Gastrocnemius medialis (tissue), 4 donors: ENCODE measurements around the gene FTSJ1.

Experiments used
- POLR2A ChIP-seq, 2 donors: fragments of 450-650 bp; IDR thresholded peaks; one replicate each; pipeline ENCODE4 v1.6.1; 2017; ENCODE audit warnings: antibody characterized with exemption in 2 of 2, mild to moderate bottlenecking in 2 of 2, moderate library complexity in 2 of 2
- TF ChIP-seq, protein P1 (sequence below), 5 experiments: fragments of 450-650 bp in 3 of 5; fragments of 200-600 bp in 2 of 5; sonication (generic) in 2 of 5; IDR thresholded peaks in 4 of 5; conservative IDR thresholded peaks in 1 of 5; 1 replicate in 4 of 5; 2 replicates in 1 of 5; pipeline ENCODE4 v1.5.1; 2016 to 2019; ENCODE audit warnings: antibody characterized with exemption in 5 of 5, mild to moderate bottlenecking in 3 of 5, moderate library complexity in 3 of 5

DNA sequence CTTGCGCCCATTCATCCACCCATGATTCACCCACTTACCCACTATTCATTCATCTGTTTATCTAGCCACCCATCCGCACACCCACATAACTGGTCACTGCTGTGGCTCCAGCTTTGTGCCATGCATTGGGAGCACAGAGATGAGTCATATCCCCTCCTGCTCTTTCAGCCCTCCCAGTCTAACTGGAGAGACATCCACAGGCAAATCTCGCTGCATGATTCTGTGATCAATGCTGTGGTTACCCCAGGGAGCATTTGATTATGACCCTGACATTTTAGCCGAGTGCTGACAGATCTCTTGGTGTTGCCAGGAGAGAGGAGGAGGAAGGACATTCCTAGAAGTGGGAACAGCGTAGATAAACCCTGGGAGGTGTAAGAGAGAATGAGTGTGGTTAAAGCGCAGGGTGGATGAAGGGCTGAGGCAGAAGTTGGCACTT is 22.4 kb downstream of the FTSJ1 start:
- TF ChIP-seq, protein P1, sequence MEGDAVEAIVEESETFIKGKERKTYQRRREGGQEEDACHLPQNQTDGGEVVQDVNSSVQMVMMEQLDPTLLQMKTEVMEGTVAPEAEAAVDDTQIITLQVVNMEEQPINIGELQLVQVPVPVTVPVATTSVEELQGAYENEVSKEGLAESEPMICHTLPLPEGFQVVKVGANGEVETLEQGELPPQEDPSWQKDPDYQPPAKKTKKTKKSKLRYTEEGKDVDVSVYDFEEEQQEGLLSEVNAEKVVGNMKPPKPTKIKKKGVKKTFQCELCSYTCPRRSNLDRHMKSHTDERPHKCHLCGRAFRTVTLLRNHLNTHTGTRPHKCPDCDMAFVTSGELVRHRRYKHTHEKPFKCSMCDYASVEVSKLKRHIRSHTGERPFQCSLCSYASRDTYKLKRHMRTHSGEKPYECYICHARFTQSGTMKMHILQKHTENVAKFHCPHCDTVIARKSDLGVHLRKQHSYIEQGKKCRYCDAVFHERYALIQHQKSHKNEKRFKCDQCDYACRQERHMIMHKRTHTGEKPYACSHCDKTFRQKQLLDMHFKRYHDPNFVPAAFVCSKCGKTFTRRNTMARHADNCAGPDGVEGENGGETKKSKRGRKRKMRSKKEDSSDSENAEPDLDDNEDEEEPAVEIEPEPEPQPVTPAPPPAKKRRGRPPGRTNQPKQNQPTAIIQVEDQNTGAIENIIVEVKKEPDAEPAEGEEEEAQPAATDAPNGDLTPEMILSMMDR (IDR thresholded peaks at IDR 0.05 in 4 of 5, conservative IDR thresholded peaks at IDR 0.05 in 1 of 5): no peak
- TF ChIP-seq POLR2A (IDR thresholded peaks at IDR 0.05): no peak
